Glomerular endothelial cell (primary cell): ENCODE data around the gene PRKCA. TPM values are rescaled to one million over a fixed set of nuclear protein-coding genes. Genes with fewer than 3 reads are reported as not detected.
"Not testable (repeated sequence)": the region's sequence is repeated elsewhere in the genome, so short reads cannot be mapped to it uniquely, and the experiment has no call there.

Experiments
- DNase-seq: peaks from one replicate; pipeline ENCODE4 v3.0.0-alpha.2; 2011; ENCODE audit warnings: low read depth, low spot score; ENCODE audit errors: extremely low read depth
- total RNA-seq: library from RNA; depleted of rRNA; stranded (reverse); fragments of >200 nt; gene quantifications from 2 replicates; pipeline ENCODE4 v1.2.3, GENCODE V29; 2015

PRKCA gene
- total RNA-seq, 1 donor from 2014 or later = 18.4 TPM

GRCh38 chr17:66378296-66378695 lies 75.9 kb downstream of the PRKCA start:
- no peak for DNase-seq

GRCh38 chr17:66379544-66379943 lies 77.1 kb downstream of the PRKCA start:
- no peak for DNase-seq

DNA sequence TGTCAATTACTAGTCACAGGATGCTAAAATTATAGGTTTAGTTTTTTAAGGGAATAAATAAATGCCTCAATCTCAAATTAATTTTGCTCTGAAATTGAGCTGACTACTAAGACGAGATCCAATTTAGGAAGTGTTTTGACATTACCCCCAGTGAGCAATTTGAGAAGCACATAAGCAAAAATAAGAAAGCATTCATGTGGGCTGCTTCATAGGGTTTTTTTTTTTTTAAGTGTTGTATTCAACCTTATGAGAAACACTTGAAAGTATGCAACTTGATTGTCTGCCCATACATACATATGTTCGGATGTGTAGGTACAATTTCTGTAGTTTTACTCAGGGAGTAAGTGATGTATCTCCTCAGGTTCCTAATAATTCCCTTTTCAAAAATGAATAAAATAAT lies 77.6 kb downstream of the PRKCA start:
- no peak for DNase-seq

DNA sequence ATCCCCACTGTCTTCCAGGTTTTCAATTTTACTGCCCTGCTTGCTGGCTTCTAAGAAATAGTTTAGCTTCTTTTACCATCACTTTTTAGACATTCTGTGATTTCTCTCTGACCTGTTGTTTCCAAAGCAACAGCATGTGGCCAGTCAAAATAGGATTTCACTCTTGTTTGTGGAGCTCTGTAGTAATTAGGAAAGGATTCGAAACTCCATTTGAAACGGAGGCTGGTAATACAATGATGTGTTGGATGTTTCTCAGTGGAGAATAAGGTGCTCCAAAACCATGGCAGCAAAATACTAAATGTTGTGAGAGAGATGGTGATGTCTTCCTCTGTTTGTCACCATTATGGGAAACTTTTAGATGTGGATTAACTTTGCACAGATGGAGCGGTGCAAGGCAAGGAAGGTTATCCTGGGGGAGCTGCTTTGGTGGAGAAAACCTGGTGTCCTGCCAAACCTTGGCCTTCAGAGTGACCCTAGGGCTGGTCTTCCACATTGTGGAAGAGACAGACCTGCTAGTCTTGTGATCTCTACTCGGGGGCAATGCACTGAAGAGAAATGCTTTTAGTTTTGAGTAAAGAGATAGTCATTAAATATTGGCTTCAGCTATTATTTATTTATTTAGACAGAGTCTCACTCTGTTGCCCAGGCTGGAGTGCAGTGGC lies 79.4 kb downstream of the PRKCA start:
- no peak for DNase-seq

DNA sequence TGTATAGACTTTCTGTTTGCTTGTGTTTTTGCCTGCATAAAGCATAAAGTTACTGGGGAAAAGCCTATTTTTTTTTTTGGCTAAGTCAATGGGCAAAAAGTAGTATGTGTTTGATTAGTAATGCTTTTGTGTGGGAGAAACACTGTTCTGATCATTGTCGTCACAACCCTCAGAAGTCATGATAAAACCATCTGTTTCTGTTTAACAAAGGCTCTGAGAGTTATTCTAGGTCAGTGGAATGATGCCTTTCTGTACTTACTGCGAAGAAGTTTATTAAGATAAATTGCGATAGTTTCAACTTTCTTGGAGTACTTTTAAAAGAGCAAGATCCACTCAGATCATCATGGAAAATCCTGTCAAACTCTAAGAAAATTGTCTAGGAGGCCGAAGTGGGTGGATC lies 80.9 kb downstream of the PRKCA start:
- DNase-seq = no peak

- no peak for DNase-seq
Measured at GRCh38 chr17:66386498-66387351, 84.3 kb downstream of the PRKCA start.

DNA sequence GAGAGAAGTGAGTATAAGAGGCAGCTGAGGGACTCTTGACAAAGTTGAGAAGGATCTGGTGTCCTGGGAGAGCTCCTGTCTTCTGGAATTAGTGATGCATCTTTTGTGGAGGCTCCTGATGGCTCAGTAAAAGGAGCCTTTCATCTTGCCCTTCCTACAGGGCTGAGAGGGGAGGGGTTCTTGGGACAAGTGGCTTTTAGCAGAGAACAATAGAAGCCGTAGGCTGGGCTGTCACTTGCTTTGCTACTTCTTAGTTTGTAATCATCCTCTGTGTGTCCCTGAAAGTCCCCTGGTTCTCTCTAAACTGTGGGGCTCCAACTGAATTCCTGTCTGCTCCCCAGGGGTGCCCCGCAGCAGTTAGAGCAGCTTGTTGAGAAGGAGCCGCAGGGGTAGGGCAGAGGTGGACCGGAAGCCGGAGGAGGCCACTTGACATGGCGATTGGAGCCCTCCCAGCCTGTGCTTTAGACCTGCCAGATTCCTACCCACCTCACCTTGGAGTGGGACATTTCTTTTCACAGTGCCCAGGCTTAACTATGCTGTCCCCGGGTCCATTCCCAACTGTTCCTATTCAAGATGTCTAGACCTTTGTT lies 85.1 kb downstream of the PRKCA start:
- no peak for DNase-seq

DNA sequence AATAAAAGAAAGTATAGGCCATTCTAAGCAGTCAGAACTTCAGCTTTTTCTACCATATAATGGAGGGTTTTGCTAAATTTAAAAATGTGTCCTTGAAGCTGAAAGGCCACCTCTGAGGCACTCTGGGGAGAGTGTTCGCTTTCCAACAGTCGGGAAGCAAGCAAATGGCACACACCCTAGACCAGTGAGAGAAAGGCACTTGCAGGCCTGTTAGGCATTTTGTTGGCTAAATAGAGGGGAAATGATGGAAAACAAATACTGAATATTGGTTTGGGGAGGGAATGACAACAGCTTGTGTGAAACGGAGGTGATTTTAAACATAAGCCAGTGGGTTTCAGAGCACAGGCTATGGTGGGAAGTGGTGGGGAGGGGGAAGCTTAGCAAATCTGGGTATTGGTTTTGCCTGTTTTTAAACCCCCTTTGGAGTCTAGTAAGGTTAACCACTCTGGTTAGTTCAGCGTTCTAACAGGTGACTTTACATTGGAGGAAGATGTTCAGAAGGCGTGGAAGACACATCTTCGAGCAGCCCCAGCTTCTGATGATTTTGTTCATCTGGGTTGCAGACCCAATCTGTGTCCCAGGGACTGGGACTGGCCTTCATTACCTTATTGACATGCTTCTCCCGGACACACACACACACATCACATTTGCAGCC lies 90.5 kb downstream of the PRKCA start:
- DNase-seq = no peak

GRCh38 chr17:66395961-66396360 lies 93.5 kb downstream of the PRKCA start:
- DNase-seq = no peak

GRCh38 chr17:66397486-66397885 lies 95.1 kb downstream of the PRKCA start:
- no peak for DNase-seq

GRCh38 chr17:66398059-66398458 lies 95.6 kb downstream of the PRKCA start:
- no peak for DNase-seq

DNA sequence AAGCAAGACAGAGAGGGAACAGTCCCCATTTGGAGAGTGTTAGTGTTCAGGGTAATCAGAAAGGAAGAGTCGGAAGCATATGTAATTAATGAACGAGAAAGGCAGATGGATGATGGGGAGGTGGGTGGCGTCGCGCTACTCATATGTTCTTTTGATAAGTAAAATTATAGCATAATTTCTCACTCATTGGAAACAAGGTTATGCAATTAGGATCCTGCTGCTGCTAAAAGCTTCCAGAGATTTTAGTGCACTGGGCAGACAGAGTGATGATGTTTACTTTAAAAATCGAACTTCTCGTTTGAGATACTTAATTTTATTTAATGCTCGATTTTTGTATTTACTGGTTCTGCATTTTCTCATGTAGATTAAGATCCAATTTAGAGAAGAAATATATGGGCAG lies 96.2 kb downstream of the PRKCA start:
- no peak for DNase-seq

DNA sequence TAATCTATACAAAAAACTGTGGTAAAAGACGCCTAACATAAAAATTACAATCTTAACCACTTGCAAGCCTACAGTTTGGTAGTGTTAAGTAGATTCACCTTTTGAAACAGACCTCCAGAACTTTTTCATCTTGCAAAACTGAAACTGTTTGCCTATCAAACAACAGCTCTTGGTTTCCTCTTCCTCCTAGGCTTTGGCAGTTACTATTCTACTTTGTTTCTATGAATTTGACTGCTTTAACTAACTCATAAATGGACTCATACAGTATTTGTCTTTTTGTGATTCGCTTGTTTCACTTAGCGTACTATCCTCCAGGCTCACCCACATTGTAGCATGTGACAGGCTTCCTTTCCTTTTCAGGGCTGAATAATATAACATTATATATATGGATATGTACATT lies 97.0 kb downstream of the PRKCA start:
- no peak for DNase-seq

GRCh38 chr17:66400041-66400688 lies 97.8 kb downstream of the PRKCA start:
- DNase-seq = not testable (repeated sequence)

DNA sequence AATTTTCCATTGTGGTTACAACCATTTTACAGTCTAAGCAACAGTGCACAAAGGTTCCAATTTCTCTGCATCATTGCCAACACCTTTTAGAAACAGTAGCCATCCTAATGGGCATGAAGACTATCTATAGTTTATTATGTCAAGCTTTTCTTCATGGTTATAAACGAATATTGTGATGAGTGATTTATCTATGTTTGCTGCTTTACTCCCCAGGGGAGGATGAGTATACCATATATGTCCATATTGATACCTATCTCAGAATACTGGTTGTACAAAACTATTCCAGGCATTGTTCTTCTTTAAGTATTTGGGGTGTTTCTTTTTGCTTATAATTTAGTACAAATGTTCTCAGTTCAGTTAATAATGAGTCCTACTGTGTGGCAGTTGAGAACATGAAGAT lies 98.3 kb downstream of the PRKCA start:
- no peak for DNase-seq

GRCh38 chr17:66401364-66401763 lies 99.0 kb downstream of the PRKCA start:
- no peak for DNase-seq

GRCh38 chr17:66403846-66404556 lies 101.6 kb downstream of the PRKCA start:
- DNase-seq = no peak

DNA sequence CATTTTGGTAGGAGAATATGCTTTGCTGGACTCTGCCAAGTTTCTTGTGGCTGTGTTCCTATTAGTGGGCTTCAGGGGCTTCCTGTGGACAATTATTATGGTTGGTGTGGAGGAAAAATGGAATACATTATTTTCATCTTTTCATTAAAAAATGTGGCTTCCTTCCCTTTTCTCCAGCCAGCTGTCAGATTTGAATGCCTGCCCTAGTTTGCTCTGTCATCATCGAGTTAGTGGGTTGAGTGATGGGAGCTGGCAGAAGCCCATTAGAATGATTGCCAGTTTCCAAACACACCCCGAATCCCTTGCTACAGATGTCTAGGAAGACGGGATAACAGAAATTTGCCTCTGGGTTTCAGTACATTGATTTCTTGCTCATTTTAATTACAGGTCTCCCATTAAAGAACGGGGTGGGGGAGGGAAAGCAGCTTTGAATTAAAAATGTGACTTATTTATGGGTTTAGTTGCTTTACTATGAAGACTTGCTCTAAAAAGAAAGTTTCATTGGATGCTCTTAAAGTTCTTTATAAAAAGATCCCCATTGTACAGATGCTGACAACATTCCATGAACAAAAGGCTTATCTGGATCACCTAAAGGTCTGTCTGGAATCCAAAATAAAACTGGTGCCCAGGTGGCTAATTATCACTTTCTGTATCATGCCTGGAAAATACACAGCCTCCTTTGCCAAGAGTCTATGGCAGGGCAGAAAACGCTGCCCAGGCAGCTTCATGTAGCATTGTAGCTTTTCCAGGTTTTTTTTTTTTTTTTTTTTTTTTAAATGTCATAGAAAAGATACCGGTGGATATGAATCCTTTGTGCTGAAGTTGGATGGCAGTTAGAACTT lies 103.6 kb downstream of the PRKCA start:
- DNase-seq = no peak
